ENCODE data around the gene PPP1R14C. TPM values are rescaled to one million over a fixed set of nuclear protein-coding genes. Genes with fewer than 3 reads are reported as not detected.
A peak's percentile ranks its signal among the peaks of the same experiment; 100 is the strongest.
"Not testable (repeated sequence)": the region's sequence is repeated elsewhere in the genome, so short reads cannot be mapped to it uniquely, and the experiment has no call there.

PPP1R14C gene
- total and polyA plus RNA-seq, 7 donors, result 5.9 to 62.8 (median 22.5) TPM

- H3K27ac ChIP-seq, result peak overlapping the region; percentile 77
- H3K4me1 ChIP-seq, result peaks cover 23% of the 10 kb centered on the region
- H3K27me3 ChIP-seq (ENCODE audit: insufficient read depth in 3 of 3, low read length in 2 of 3), result peaks cover 0 to 2% (median 0%) of the 10 kb centered on the region in 3 donors
- 69 to 76% (median 73%) methylated on average over 9 of the region's 9 CpGs for WGBS, 3 donors
- H3K4me3 ChIP-seq, result no peak overlapping the region
- DNase-seq (no peak), ATAC-seq (no peak)
- intact Hi-C loops (cut with DNase I), result no loop called here
- TF ChIP-seq CTCF (IDR thresholded peaks at IDR 0.05), result no peak
- no peaks in the 10 kb centered on the region for H3K36me3 ChIP-seq (ENCODE audit: insufficient read depth in 1 of 2, low read depth in 1 of 2)
- no peaks in the 10 kb centered on the region for H3K9me3 ChIP-seq
These were observed 93.7 kb downstream of the PPP1R14C start for GRCh38 chr6:150236544-150236943.

DNA sequence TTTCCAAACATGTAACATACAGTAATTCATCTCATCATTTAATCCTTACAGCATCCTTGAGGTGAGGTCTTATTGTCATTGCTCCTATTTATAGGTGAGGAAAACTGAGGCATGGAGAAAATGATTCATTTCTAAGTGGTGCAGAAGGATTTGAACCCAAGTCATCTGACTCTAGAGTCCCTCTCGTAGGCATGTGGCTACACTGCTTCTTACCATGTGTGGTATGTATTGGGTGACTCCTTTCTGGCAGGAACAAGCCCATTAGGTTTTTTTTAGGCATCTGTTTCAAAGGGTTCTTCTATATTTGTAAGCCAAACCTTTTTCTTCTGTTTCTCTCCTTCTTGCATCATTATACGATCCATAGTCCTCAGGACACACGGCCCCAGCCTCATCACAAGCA is 94.8 kb downstream of the PPP1R14C start:
- Histone ChIP-seq H3K4me3 (no peak overlapping the region), H3K9me3 (no peaks in the 10 kb centered on the region), H3K4me1 (peaks cover 28% of the 10 kb centered on the region), H3K27ac (peak overlapping the region; percentile 77), H3K27me3 (ENCODE audit: insufficient read depth in 3 of 3, low read length in 2 of 3) (peaks cover 0 to 2% (median 0%) of the 10 kb centered on the region in 3 donors), H3K36me3 (ENCODE audit: insufficient read depth in 1 of 2, low read depth in 1 of 2) (no peaks in the 10 kb centered on the region)
- DNase-seq, result no peak
- ATAC-seq, result peak in 3 of 4 donors; percentile 41 to 65 (median 47)
- no peak for TF ChIP-seq CTCF (IDR thresholded peaks at IDR 0.05)
- intact Hi-C loops (cut with DNase I), result no loop called here
- 40 to 53% (median 43%) methylated on average over 3 of the region's 3 CpGs for WGBS, 3 donors

- DNase-seq (peak; percentile 27 to 64), ATAC-seq (peak; percentile 84 to 90 (median 88))
- H3K4me3 ChIP-seq, result no peak overlapping the region
- H3K9me3 ChIP-seq, result no peaks in the 10 kb centered on the region
- peaks cover 28% of the 10 kb centered on the region for H3K4me1 ChIP-seq
- WGBS, 3 donors, result 4 to 14% (median 9%) methylated on average over 5 of the region's 5 CpGs
- peaks cover 0 to 2% (median 0%) of the 10 kb centered on the region in 3 donors for H3K27me3 ChIP-seq (ENCODE audit: insufficient read depth in 3 of 3, low read length in 2 of 3)
- no peak for TF ChIP-seq CTCF (IDR thresholded peaks at IDR 0.05)
- intact Hi-C loops (cut with DNase I), result no loop called here
- peak overlapping the region; percentile 77 for H3K27ac ChIP-seq
- H3K36me3 ChIP-seq (ENCODE audit: insufficient read depth in 1 of 2, low read depth in 1 of 2), result no peaks in the 10 kb centered on the region
These were observed 95.5 kb downstream of the PPP1R14C start for GRCh38 chr6:150238336-150238741.

GRCh38 chr6:150238846-150239407 is 96.1 kb downstream of the PPP1R14C start:
- Histone ChIP-seq H3K27ac (peak overlapping the region; percentile 77), H3K9me3 (no peaks in the 10 kb centered on the region), H3K27me3 (ENCODE audit: insufficient read depth in 3 of 3, low read length in 2 of 3) (peaks cover 0 to 2% (median 0%) of the 10 kb centered on the region in 3 donors), H3K4me3 (no peak overlapping the region), H3K36me3 (ENCODE audit: insufficient read depth in 1 of 2, low read depth in 1 of 2) (no peaks in the 10 kb centered on the region), H3K4me1 (peaks cover 28% of the 10 kb centered on the region)
- WGBS, 3 donors, result 65 to 81% (median 76%) methylated on average over 6 of the region's 6 CpGs
- ATAC-seq, result peak in 1 of 4 donors; percentile 13
- DNase-seq, result no peak
- intact Hi-C loops (cut with DNase I), result no loop called here
- TF ChIP-seq CTCF (IDR thresholded peaks at IDR 0.05), result no peak

- DNase-seq; H3K4me3 ChIP-seq; H3K9me3 ChIP-seq; ATAC-seq; H3K36me3 ChIP-seq (ENCODE audit: insufficient read depth in 1 of 2, low read depth in 1 of 2); H3K27me3 ChIP-seq (ENCODE audit: insufficient read depth in 3 of 3, low read length in 2 of 3); H3K27ac ChIP-seq; intact Hi-C loops (cut with DNase I): not testable (repeated sequence)
- WGBS, 3 donors, result 82 to 87% (median 83%) methylated on average over 5 of the region's 5 CpGs
- peaks cover 28% of the 10 kb centered on the region for H3K4me1 ChIP-seq
These were observed 98.9 kb downstream of the PPP1R14C start for GRCh38 chr6:150241756-150242155.

Data from psoas muscle (tissue), 8 donors.